Right lobe of liver (tissue), 4 donors: ENCODE results near the gene HTN1.

Source experiments
- CTCF ChIP-seq, 4 donors: fragments of 200-600 bp in 3 of 4; fragments of 450-650 bp in 1 of 4; IDR thresholded peaks; one replicate each; pipeline versions ENCODE4 v1.5.1 to v1.8.0; 2016 to 2022; ENCODE audit warnings: antibody characterized with exemption in 4 of 4, mild to moderate bottlenecking in 2 of 4
- POLR2A ChIP-seq: fragments of 450-650 bp; IDR thresholded peaks from one replicate; pipeline ENCODE4 v1.6.1; 2017; ENCODE audit warnings: antibody characterized with exemption, mild to moderate bottlenecking
- donor health status: DM: no; HTN: no; CAD: no.
- donor health status: DM: no; HTN: no; CAD: no.
- donor health status: DM: no; HTN: yes; CAD: no.

- no peak for TF ChIP-seq CTCF (IDR thresholded peaks at IDR 0.05)
- no peak for TF ChIP-seq POLR2A
Observed at GRCh38 chr4:70041652-70042286, 8.5 kb upstream of the HTN1 start.
